COLO668 (cell line): ENCODE data around the gene CLEC3B.
"Not testable (repeated sequence)": the region's sequence is repeated elsewhere in the genome, so short reads cannot be mapped to it uniquely, and the experiment has no call there.

Experiments
- DNase-seq: peaks from one replicate; lab custom pipeline; 2025; ENCODE audit not compliant: unreplicated experiment; lab: John Stamatoyannopoulos, UW

CLEC3B gene

DNA sequence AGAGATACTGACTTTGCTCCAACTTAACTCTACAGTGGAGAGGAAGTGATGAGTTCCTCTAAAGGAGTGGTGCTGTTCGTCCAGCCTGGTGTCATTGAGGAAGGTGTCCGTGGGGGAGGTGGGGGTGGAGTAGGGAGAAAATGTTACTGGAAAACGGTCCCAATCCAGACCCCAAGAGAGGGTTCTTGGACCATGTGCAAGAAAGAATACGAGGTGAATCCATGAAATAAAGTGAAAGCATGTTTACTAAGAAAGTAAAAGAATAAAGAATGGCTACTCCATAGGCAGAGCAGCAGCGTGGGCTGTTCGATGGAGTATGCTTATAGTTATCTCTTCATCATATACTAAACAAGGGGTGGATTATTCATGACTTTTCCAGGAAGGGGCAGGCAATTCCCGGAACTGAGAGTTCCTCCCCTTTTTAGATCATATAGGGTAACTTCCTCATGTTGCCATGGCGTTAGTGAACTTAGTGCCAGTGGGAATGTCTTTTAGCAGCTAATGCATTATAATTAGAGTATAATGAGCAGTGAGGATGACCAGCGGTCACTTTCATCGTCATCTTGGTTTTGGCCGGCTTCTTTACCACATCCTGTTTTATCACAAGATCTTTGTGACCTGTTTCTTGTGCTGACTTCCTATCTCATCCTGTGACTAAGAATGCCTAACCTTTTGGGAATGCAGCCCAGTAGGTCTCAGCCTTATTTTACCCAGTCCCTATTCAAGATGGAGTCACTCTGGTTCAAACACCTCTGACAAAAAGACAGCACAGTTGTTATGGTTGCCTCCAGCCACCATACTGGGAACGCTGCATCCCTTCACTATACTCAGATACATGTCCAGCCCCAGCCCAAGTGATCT, 38.6 kb downstream of the CLEC3B start:
- no peak for DNase-seq

GRCh38 chr3:45065373-45065720, 39.2 kb downstream of the CLEC3B start:
- DNase-seq = no peak

- no peak for DNase-seq
Observed at GRCh38 chr3:45066109-45066801, 40.2 kb downstream of the CLEC3B start.

GRCh38 chr3:45067486-45067885, 41.4 kb downstream of the CLEC3B start:
- no peak for DNase-seq

GRCh38 chr3:45067941-45068340, 41.8 kb downstream of the CLEC3B start:
- no peak for DNase-seq

- DNase-seq = no peak
Observed at GRCh38 chr3:45071075-45071474, 45.0 kb downstream of the CLEC3B start.

DNA sequence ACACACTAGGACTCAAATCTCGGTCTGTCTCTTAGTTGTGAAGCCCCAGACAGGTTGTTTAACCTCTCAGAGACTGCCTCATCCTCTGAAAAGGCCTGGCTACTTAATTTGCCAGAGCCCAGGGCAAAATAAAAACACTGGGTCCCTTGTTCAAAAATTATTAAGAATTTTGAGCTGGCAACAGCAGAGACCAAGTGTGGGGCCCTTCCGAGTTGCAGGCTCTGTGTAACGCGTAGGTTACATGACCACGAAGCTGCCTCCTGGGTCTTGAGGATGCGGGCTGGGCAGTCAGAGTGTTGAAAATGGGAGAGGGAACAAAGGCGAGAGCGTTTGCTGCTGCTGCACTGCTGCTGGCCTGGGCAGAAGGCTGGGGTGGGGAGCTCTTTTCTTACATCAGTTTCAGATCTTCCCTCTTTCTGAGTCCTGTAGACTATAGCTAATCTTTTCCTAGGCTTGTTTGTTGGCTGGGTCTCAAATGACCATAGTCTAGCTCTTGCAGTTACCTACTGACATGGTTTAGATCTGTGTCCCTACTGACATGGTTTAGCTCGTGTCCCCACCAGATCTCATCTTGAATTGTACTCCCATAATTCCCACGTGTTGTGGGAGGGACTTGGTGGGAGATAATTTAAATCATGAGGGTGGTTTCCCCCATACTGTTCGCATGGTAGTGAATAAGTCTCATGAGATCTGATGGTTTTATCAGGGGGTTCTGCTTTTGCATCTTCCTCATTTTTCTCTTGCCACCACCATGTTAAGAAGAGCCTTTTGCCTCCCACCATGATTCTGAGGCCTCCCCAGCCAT, 49.9 kb downstream of the CLEC3B start:
- DNase-seq = no peak

GRCh38 chr3:45078256-45078655, 52.2 kb downstream of the CLEC3B start:
- not testable (repeated sequence) for DNase-seq

DNA sequence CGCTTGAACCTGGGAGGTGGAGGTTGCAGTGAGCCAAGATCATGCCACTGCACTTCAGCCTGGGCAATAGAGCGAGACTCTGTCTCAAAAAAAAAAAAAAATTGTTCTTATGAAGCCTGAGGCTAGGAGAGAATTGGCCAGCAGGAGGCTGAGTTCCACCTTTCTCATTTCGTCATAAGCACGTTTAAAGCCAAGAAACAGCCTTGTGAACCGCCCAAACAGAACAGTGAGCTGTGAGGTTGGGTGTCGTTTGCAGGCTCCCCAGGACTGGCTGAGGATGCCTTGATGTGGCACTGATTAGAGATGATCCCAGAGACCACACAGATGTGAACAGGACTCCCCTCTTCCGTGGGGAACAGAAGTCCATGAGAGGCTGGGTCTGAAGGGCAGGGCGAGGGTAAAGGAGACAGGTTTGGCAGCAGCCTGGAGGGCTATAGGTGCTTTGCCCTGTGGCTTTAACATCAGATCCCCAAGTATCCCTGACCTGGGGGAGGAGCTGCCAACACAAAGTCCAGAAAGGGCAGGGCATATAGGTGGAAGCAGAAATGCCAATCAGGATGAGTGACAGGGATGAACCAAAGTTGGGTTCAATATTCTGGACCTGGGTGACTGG, 52.9 kb downstream of the CLEC3B start:
- no peak for DNase-seq

DNA sequence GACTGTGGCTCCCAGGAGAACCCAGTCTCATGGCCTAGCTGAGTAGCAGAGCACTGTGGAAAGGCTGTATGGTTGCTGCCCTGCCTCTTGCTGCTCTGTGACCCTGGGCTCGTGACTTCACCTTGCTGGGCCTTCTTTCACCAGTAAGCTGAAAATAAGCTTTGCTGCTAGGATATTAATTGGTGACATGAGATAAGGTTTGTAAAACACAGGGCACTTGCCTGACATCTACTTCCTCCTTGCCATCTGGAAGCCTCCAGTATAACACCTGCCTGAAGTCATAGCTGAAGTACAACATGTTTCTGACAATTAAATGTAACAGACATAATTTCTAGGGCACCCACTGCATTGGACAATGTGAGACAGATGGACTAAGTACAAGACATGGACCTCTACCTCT, 53.6 kb downstream of the CLEC3B start:
- no peak for DNase-seq

DNA sequence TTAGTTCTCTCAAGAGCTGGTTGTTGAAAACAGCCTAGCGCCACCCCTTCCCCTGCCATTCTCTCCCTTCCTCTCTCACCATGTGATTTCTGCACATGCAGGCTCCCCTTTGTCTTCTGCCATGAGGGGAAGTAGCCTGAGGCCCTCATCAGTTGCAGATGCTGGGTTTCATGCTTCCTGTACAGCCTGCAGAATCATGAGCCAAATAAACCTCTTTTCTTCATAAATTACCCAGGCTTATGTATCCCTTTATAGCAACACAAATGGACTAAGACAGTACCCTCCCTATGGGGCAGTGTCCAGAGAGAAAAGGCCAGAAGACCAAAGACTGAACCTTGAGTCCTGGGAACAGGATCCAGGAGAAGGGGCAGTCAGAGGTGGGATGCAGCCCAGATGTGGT, 54.7 kb downstream of the CLEC3B start:
- no peak for DNase-seq

GRCh38 chr3:45081506-45082141, 55.5 kb downstream of the CLEC3B start:
- no peak for DNase-seq

DNA sequence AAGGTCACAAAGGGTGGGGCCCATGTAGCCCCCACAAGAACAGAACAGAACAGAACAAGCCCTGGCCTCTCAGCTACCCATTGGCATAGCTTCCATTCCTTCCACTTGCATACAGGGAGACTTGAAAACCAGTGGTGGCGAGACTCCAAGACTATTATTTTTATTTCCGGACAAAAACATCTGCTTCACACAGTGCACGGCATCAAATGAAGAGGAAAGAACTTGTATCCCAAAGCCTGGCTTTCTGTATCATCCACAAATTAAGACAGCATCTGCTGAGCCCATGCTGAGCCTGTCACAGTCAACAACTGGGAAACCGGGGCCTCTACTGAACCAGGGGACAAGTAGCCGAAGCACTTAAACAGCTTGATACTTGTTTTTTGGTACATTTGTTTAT, 56.0 kb downstream of the CLEC3B start:
- DNase-seq = no peak

GRCh38 chr3:45083023-45083422, 56.9 kb downstream of the CLEC3B start:
- DNase-seq = no peak

DNA sequence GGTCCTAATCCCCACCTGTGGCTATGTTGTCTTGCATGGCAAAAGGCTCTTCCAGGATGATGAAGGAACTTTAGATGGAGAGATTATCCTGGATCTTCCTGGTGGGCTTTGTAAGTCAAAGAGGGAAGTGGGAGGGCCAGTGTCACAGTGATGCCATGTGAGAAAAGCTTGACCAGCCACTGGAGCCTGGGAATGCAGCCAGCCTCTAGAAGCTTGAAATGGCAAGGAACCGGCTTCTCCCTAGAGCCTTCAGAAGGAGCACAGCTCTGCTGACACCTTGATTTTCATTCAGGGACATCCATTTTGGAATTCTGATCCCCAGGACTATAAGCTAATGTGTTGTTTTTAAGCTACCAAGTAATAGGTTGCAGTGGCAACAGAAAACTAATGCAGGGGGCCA, 58.3 kb downstream of the CLEC3B start:
- no peak for DNase-seq

DNA sequence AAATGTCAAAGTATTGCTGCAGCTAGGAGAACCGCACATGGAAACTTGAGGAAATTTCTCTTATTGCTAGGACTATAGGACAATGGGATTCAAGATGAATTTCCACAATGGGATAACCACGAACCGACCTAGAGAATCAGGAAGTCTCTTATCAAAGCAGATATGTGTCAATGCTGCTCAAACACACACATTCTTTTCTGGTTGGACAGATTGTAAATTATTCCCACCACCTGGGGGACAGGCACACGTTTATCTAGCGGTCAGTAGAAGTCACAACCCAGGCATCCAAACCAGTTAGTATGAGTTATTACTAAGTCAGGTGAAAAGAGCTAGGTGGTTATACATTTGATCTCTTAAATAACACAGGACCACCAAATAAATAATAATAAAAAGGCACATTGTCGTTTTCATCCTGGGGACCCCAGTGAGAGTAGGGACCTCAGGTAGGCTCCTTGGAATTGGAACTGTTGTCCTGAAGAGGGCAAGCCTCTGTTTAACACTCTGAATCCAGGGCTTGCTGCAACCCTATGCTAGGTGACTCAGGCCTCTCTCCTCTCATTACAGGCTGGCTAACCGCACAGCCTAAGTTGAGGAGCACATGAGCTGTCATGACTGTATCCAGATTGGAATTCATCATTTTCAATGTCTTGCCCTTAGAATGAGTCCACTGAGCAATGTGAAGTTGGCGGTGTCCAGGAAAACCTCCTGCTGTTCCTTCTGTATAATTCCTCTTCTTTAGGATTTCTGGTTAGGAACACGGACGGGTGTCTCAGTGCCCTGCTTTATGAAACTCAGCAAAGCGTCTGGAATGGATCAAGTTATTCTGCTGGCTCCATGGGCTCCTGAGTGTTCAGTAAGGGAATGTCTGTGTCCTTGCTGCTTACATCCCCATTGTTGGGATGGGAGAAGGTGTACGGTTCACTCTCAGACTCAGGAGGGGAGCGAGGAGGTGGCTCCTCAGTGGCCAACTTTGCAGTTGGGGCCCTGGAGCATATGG, 59.0 kb downstream of the CLEC3B start:
- DNase-seq = no peak
